Stimulated activated CD8-positive, alpha-beta memory T cell treated with anti-CD3 and anti-CD28 coated beads, Interleukin-15, amount 100 ng/mL, for 1 hour (primary cell): Measurements from ENCODE around the gene ATG4B.
"Not testable (repeated sequence)": the region's sequence is repeated elsewhere in the genome, so short reads cannot be mapped to it uniquely, and the experiment has no call there.

Source experiments
- DNase-seq: peaks from one replicate; pipeline ENCODE4 v3.0.0-alpha.2; 2020; ENCODE audit warnings: low read depth

The ATG4B gene

DNA sequence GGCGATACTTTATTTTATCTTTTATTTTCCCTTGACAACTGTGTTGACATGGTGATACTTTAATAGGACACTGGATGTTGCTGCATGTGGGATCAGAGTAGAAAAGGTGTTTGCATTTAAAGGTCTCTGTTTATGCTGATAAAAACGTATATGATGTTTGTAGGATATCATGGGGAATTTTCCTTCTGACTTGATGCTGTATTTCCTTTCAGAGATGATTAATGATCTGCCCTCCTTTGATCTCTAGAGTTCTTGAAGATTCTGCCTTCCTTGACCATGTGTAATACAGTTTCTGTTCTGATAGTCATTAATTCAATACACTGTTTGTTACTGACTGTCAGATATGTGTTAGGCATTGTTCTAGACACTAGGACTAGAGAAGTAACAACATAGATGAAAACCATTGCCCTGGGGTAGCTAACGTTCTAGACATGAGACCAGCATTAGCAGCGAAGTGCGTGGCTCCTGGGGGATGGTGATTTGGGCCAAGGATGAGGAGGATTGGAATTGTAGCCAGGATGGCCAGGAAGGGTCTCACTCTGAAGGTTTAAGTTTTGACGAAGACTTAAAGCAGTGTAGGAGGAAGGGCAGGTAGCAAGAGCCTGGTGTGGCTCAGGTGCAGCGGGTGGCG is 2.8 kb downstream of the ATG4B start:
- no peak for DNase-seq

DNA sequence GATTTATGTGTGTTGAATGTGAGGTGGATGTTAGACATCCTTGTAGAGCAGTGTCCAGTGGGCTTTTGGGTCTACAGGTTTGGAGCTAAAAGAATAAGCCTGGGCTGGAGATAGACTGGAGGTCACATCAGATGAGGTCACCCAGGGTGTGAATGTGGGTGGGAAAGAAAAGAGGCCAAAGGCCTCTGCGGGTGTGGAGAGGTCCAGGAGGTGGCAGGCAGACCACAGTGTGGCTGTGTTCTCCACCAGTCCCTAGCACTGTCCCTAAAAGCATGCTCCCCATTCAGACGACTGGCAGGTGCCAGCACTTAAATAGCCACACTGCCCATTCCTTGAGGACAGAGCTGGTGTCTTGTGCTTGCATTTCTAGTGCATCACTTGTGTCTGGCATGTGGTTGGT is 4.1 kb downstream of the ATG4B start:
- DNase-seq, result no peak

DNA sequence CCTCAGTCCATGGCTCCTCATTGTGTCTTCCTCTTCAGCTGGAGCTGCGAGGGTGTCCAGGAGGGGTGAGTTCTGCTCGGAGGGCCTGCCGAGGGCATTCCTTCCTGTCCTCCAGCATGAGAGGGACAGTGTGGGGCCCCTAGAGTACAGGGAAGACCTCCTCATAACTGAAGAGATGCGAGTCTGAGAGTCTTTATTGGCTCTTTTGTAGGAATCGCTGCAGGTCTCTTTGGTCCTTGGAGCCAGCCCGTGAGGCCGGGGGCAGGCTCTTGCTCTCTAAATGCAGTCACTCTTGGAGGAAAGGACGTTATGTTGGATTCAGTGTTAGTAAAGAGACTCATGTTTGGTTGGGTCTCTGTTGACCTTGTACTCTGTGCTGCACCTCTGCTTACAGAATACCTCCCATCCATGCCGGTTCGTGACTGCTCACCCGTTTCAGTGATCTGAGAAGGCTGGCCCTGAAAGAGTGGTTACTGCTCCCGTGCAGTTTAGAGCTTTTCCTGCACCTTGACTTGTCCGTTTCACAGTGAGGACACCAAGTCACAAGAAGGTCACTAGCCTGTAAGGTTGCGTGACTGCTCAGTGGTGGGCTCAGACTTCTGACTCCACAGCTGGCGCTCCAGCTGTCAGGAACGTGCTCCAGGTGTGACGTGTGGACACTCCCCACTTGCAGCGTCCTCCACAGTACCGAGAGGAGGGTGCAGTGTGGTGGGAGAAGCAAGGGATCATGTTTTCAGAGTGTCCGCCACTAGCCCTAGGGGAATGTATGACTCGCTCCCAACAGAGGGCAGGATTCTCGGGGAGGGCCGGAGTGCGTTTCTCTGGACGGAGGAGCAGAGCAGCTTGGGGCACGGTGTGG is 7.8 kb downstream of the ATG4B start:
- no peak for DNase-seq

DNA sequence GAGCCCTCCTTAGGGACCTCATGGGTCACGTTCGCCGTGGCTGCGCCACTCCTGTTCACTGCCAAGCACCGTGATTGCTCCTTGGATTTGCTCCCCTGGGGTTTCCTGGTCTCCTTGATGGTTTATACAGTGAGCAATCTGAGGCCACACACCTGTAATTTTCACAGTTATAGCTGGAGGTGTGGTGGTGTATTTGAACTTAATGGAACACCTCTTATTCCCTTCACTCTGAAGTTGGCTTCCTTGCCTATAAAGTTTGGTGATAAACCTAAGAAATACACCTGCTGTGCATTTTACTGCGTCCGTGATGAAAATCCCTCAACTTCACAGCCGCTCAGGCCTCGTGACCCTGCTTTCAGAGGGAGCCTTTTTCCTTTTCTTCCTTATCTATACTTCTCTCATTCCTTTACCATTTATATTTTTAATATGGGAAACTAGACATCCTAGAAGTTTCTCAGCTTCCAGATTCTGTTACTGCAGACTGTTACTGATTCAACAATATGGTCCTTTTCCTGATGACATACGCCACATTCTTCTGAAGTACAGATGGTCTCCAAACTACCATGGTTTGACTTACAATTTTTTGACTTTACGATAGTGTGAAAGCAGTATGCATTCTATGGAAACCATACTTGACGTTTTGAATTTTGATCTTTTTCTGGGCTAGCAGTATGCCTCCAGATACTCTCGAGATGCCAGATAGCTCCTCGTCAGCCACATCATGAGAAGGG is 8.6 kb downstream of the ATG4B start:
- no peak for DNase-seq

DNA sequence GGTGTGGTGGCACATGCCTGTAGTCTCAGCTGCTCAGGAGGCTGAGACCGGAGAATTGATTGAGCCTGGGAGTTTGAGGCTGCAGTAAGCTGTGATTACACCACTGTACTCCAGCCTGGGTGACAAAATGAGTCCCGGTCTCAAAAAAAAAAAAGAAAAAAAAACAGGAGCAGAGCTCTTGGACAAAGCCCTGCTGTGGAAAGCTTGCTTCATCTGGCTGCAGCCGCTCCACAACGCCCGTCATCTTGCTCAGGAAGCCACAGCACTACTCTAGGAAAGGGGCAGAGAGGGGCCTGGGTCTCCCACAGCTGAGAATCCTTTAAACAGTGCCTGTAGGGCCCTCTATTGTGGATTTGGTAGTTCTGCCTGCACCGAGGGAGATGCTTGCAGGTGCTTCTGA is 11.0 kb downstream of the ATG4B start:
- no peak for DNase-seq

DNA sequence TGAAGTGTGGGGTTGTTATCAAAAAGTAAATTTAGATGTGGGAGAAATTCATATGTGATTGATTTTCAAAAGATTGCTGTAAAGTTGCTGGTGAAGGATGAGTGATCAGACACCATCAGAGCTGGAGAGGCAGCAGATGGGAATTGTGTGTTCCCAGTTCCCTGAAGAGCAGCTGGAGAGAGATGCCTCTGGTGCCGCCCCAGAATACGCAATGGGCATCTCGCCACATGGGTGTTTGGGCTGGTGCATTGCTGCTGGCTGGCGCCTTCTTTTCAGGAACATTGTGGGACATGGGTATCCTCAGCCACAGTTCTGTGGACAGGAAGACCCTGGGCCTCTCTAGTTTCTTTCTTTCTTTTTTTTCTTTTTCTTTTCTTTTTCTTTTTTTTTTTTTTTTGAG is 11.9 kb downstream of the ATG4B start:
- no peak for DNase-seq

DNA sequence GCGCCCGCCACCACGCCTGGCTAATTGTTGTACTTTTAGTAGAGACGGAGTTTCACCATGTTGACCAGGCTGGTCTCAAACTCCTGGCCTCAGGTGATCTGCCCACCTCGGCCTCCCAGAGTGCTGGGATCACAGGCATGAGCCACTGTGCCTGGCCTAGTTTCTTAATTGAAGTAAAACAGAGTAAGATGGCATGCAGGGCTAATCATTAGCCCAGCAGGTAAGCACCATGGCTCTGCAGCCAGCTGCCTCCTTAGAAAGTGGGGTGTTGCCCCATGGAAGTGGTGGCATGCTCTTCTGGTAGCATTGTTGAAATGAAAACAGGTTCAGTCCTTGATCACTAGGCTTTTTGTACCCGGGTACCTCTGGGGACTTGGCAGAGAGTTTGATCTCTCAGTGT is 12.4 kb downstream of the ATG4B start:
- no peak for DNase-seq

DNA sequence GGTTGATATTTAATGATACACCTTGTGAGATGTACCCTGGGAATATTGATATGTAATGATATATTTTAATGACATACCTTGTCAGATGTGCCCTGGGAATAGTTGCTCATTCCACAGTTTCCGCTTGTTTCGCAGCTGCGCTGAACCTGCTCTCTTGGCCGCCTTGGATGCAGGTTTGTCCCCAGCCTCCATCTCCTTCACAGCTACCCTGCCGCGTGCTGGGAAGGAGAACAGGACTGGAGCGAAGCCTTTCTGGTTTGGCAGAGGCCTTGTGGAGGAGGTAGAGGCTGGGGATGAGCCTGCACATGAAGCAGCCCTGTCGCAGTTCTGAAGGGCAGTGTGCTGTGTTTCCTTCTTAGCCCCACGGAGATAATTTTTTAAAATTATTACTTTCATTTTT is 14.6 kb downstream of the ATG4B start:
- no peak for DNase-seq

DNA sequence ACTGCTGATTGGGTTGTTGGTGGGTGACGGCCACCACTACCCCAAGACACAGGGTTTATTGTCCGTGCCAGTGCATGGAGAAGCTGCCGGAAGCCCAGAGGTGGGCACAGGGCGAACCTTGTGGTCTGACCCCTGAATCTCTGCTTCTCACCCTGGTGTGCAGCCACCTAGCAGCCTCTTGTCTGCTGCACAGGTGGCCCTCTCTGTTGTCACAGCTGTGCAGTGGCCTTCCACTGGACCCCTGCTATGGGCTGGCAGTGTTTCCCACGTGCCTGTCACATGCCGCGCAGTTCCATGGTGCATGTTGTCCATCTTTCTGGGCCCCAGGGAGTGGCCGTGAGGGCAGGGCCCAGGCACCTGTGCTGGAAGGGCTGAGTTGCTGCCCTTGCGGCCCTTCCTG is 15.2 kb downstream of the ATG4B start:
- no peak for DNase-seq

DNA sequence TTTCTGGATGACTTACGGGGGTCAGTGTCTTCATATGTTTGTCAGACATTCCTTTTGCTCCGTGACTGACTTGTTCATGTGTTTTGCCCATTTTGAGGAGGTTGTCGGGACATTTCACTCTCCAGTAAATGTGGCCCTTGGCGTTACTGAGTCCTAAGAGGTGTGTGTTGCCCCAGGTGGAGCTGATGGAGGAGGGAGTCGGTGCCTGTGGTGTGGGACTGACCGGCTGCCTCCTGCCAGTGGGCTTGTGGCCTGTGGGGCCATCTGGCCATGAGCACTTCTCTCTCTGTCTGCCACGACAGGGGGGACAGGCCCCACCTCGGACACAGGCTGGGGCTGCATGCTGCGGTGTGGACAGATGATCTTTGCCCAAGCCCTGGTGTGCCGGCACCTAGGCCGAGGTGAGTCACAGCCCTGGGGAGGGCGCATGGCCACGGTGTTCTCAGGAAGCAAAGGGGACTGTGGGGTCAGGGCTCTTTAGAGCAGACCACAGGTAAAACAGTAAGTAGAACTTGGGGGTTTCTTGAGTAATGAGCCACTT is 15.8 kb downstream of the ATG4B start:
- DNase-seq, result no peak

DNA sequence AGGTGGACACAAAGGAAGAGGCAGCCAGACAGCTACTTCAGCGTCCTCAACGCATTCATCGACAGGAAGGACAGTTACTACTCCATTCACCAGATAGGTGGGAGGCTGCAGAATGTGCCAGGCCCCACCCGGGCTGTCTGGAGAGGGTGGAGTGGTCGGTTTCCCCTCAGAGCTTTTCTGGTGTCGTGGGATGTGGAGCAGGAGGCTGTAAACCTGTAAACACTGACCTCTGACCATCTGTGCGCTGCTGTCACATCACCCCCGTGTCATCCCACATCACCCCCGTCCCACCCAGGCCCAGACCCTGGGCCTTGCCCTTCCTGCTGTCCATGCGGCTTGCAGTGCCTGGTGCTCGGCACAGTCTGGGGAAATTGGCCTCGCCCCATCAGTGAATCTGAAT is 17.1 kb downstream of the ATG4B start:
- no peak for DNase-seq

DNA sequence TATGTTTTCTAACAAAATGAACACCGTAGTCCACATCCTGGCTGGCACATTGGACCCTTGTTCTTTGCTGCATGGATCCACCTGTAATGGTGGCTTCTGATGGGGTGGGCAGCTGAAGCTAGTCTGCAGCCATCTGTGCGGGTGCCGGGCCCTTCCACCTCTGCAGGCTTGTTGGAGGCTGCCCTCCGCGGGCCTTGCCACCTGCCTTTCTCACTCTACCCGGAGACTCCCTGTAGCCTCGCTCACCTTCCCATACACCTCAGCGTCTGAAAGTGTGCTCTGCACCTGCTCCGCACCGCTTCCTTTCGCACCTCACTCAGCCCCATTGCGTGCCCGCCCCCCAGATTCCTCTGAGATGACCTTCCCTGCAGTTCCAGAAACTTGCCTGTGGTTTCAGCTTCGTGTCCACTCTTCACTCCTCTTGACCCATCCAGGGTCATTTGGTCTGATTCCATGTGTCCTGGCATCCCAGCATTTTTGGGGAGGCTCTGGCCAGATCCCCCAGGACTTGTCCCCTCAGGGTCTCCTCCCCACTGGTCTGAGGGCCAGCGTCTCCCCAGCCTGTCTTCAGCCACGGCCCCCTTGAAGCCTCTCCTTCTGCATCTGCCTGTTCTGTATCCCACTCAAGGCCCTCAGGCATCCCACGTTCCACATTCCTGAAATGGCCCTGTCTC is 18.2 kb downstream of the ATG4B start:
- no peak for DNase-seq

DNA sequence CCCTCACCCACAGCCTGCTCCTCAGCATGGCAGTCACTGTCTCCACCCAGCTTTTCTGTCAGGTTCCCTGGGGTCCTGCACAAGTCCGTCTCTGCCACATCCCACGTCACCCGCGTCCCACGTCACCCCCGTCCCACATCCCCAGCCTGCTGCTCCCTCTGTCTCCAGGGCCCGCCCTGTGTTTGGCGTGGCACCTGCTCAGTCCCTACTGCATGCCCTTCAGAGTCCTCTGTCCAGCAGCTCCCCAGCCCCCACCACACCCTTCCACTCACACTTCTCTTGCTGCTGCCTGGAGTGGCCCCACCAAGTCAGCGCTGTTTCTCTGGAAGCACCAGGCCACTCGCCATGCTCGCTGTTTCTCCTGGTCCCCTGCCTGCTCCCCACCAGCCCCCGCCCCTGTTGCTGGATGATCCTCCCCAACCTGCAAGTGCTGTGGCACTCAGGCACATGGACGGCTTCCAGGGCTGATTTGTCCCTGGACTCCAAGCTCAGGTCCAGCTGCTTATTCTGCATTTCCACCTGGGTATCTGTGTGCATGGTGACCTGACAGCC is 18.8 kb downstream of the ATG4B start:
- no peak for DNase-seq

DNA sequence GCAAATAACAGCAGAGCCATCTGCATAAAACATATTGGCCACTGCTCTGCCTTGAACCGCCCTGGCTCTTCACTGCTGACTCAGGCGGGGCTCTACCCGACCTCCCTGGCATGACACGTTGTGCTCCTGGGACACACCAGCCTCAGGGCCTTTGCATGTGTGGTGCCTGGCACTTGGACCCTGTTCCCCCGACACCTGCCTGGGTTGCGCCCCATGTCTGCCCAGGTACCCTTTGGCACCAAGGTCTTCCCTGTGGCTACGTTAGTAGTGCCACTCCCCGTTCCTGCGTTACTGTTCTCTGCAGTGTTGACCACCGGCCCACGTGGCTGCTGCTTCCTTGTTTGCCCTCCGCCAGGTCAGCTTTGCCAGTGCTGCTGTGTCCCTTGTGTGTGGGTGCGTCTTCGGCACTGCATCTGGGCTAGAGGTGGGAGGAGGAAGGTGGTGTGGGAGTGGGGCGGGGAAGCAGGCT is 20.3 kb downstream of the ATG4B start:
- DNase-seq, result no peak

DNA sequence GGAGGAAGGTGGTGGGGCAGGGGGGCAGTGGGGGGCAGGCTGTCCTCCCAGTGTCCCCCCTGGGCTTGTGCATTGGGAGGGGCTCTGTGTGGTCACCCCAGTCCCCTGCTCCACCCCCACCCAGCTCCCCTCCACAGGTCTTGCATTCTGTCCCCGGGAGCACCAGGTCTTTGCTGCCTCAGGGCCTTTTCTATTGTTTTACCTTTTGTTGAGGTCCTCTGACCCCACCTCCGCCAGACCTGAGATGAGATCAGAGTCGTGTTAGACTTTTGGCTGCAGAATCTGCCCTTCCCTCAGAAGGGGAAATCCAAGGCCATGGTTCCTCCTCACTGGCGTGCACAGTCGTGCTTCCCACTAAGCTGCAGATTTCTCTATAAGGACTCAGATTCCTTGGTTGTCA is 20.8 kb downstream of the ATG4B start:
- no peak for DNase-seq

DNA sequence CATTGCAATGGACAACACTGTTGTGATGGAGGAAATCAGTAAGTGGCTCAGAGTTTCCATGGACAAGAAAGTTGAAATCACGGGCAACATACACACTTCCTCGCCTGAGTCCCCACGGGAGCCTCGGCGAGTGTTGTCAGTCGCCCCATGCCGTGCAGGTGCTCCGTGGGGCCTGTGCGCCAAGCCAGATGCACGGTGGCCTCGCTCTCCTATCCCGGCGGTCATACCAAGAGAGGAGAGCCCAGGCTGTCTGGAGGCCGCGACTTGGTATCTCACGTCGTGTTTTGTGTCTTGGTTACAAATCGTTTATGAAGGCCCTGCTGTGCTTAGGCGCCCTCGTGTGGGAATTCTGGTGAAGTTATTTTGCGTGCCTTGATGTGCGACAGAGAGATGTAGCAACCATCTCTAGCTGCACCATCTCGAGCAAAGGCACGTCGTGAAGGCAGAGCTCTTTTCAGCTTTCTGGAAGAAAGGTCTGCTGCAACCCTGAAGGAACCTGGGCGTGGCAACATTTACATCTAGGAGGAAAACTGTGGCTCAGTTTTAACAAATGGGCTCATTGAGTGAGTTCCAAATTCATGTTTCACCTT is 21.8 kb downstream of the ATG4B start:
- no peak for DNase-seq

DNA sequence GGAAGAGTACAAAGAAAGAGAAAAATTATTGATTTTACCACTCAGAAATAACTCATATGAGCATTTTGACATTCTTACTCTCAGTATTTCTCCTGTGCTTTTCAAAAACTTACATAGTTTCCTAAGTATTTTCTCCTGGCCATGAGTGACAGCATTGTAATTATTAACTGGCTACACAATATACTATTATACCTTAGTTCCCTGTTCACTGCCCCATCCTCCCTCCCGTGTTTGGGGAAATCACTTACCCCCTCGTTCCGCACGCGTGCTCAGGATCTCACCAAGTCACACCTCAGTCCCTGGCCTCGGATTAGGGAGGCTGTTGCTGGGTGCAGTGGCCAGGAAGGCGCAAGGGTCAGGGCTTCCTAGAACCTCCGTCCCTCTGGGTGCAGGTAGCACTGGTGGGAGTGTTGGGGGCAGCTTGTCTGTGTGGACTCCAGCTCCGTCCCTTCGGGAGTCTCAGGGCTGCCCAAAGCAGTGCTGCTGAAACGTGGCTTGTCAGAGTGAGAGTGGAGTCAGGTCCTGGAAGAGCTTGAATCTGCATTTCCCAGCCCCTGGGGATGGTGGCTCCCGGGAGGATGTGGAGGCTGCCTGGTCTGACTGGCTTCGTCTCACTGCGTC is 23.2 kb downstream of the ATG4B start:
- DNase-seq, result no peak

DNA sequence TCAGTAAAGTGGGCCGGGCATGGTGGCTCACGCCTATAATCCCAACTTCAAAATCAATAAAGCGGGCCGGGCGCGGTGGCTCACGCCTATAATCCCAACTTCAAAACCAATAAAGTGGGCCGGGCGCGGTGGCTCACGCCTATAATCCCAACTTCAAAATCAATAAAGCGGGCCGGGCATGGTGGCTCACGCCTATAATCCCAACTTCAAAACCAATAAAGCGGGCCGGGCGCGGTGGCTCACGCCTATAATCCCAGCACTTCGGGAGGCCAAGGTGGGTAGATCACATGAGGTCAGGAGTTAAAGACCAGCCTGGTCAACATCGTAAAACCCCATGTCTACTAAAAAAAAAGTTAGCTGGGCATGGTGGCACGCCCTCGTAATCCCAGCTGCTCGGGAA is 25.2 kb downstream of the ATG4B start:
- DNase-seq, result not testable (repeated sequence)

DNA sequence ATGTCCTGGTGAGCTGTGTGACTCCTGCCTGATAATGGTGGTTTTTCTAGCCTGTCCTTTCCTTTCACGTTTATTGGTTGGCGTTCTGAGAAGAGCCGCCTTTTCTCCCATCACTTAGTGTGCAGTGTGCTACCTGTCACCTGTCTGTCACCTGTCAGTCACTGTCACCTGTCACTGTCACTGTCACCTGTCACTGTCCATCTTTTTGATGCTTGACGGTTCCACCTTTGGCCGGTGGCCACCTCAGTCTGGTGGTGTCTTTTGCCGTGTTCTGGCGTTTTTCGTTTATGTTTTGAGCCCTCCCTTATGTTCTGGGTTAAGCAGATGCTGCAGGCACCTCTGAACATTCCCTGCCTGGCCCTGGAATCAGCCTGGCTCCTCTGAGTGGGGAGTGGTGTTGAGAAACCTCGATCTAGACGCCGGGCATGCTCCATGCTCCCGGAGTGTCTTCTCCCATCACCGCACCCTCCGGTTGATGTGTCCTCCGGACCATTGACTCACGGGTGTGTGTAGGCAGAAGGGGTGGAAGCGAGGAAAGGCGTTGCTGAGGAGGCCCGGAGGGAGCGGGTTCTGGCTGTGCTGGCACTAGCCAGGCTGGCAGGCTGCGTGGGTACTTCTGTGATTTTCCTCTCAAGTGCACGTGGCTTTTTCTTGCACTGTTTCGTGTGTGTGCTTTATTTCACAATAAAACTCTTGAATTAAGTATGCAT is 28.4 kb downstream of the ATG4B start:
- DNase-seq, result no peak

DNA sequence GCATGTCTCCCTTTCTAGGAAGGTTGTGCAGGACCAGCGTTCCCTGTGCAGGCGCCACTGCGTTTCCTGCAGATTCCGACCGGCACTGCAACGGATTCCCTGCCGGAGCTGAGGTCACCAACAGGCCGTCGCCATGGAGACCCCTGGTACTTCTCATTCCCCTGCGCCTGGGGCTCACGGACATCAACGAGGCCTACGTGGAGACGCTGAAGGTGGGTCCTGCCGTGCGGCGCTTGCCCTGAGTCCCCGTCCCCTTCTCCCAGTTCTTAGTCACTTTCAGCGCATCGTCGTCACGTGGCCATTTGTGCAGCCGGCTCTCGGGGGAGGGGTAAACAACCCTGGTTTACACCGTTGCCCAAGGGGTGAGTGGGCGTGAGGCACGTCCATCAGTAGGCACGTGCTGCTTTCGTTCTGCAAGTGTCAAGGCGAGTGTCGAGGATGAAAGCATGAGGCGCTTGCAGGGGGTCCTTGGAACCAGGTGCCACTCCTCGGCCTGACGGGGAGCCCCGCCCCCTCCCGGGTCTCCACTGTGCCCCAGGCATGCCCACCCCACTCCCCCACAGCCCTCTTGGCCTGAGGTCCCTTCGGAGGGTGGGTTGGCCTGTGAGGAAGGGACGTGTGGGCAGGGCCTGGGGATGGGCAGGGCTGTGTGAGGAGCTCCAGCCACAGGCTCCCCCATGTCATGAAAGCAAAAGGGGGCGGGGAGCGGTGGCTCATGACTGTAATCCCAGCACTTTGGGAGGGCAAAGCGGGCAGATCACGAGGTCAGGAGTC is 29.3 kb downstream of the ATG4B start:
- DNase-seq, result no peak
